ENCODE data around the gene CCDC102B. TPM values are rescaled to one million over a fixed set of nuclear protein-coding genes. Genes with fewer than 3 reads are reported as not detected.

Gene CCDC102B
- total RNA-seq, 1 experiment from 2014 or later = 0.92 TPM

- Histone ChIP-seq H3K27ac (ENCODE audit: low read length) (no peak overlapping the region), H3K4me3 (ENCODE audit: low read depth in 2 of 2, low read length in 2 of 2) (no peak overlapping the region), H3K36me3 (ENCODE audit: control insufficient read depth, insufficient read depth, low read length) (no peaks in the 10 kb centered on the region), H3K4me1 (ENCODE audit: control insufficient read depth, insufficient read depth, low read length) (no peaks in the 10 kb centered on the region), H3K9me3 (ENCODE audit: control insufficient read depth, insufficient read depth, low read depth, low read length) (no peaks in the 10 kb centered on the region), H3K27me3 (ENCODE audit: control insufficient read depth, insufficient read depth, low read length) (no peaks in the 10 kb centered on the region)
- BruUV-seq (replicated peaks) = no TSS peak
- no peak for DNase-seq (ENCODE audit: low read depth, low spot score)
- intact Hi-C loops (cut with micrococcal nuclease; ENCODE audit: unreplicated experiment) = no loop called here
- CTCF ChIA-PET = no interaction called here
- in situ Hi-C loops (cut with HindIII; ENCODE audit: low pct_unique_long_range_greater_than_20kb, low sequenced_read_pairs) = no loop called here
- POLR2A ChIA-PET = no interaction called here
- TF ChIP-seq CTCF (IDR thresholded peaks at IDR 0.05) = no peak
- no peak for ATAC-seq
Observed at GRCh38 chr18:68937029-68937599, 139.2 kb downstream of the CCDC102B start.

- no peak for TF ChIP-seq REST (IDR thresholded peaks at IDR 0.05; ENCODE audit: insufficient read depth in 1 of 2, low read depth in 2 of 2, low read length in 1 of 2)
- TF ChIP-seq POLR2AphosphoS5 (IDR thresholded peaks at IDR 0.05; ENCODE audit: low read depth, low read length) = no peak
- TF ChIP-seq TCF7L2 (IDR thresholded peaks at IDR 0.05; ENCODE audit: low read depth, low read length) = no peak
- no peak for TF ChIP-seq CTCF (IDR thresholded peaks at IDR 0.05)
- no peak for TF ChIP-seq SIN3A (IDR thresholded peaks at IDR 0.05; ENCODE audit: borderline replicate concordance, insufficient read depth, low read depth, low read length)
- ATAC-seq (no peak), DNase-seq (ENCODE audit: low read depth, low spot score) (no peak)
- Histone ChIP-seq H3K27me3 (ENCODE audit: control insufficient read depth, insufficient read depth, low read length) (no peaks in the 10 kb centered on the region), H3K4me3 (ENCODE audit: low read depth in 2 of 2, low read length in 2 of 2) (no peak overlapping the region), H3K27ac (ENCODE audit: low read length) (no peak overlapping the region), H3K9me3 (ENCODE audit: control insufficient read depth, insufficient read depth, low read depth, low read length) (no peaks in the 10 kb centered on the region), H3K36me3 (ENCODE audit: control insufficient read depth, insufficient read depth, low read length) (no peaks in the 10 kb centered on the region), H3K4me1 (ENCODE audit: control insufficient read depth, insufficient read depth, low read length) (no peaks in the 10 kb centered on the region)
- CTCF ChIA-PET = no interaction called here
- intact Hi-C loops (cut with micrococcal nuclease; ENCODE audit: unreplicated experiment) = no loop called here
- BruUV-seq (replicated peaks) = no TSS peak
- POLR2A ChIA-PET = no interaction called here
- in situ Hi-C loops (cut with HindIII; ENCODE audit: low pct_unique_long_range_greater_than_20kb, low sequenced_read_pairs) = no loop called here
Observed at GRCh38 chr18:68940039-68940438, 142.2 kb downstream of the CCDC102B start.

All from Panc1 (cell line).